NCI-H1417 (cell line): ENCODE results near the gene HSPA12A.
"Not testable (repeated sequence)": the region's sequence is repeated elsewhere in the genome, so short reads cannot be mapped to it uniquely, and the experiment has no call there.

ENCODE experiments used
- DNase-seq, 3 experiments: peaks; one replicate each; lab custom pipeline; 2025; lab: John Stamatoyannopoulos, UW

HSPA12A gene

GRCh38 chr10:116715839-116716377 lies 26.5 kb downstream of the HSPA12A start:
- DNase-seq, result no peak

GRCh38 chr10:116715341-116715740 lies 27.0 kb downstream of the HSPA12A start:
- no peak for DNase-seq

GRCh38 chr10:116713846-116714245 lies 28.5 kb downstream of the HSPA12A start:
- no peak for DNase-seq

GRCh38 chr10:116712989-116713543 lies 29.3 kb downstream of the HSPA12A start:
- peak in 1 of 3 experiments; percentile 13 for DNase-seq

DNA sequence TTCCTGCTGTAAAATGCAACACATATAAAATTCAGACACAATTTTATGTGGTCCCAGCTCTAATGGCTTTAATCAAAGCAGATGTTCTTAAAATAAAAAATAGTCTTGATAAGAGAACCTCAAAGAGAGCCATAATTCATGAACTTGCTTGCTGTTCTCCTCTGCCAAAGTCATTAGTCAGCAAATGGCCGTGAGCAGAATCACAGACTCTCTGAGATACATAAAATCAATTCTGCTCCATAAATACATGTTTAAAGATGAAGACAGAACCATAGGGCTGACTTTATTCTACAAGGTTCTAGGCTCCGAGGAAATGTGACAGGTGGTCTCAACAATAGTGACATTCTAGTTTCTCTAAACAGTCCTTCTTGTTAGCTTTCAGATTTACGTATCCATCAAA lies 29.8 kb downstream of the HSPA12A start:
- DNase-seq, result peak in 1 of 3 experiments; percentile 1

GRCh38 chr10:116711803-116712202 lies 30.6 kb downstream of the HSPA12A start:
- DNase-seq, result not testable (repeated sequence)

- peak in 2 of 3 experiments; percentile 36 to 80 for DNase-seq
Measured at GRCh38 chr10:116710076-116710475, 32.3 kb downstream of the HSPA12A start.

- DNase-seq, result no peak
Measured at GRCh38 chr10:116708877-116709276, 33.5 kb downstream of the HSPA12A start.

DNA sequence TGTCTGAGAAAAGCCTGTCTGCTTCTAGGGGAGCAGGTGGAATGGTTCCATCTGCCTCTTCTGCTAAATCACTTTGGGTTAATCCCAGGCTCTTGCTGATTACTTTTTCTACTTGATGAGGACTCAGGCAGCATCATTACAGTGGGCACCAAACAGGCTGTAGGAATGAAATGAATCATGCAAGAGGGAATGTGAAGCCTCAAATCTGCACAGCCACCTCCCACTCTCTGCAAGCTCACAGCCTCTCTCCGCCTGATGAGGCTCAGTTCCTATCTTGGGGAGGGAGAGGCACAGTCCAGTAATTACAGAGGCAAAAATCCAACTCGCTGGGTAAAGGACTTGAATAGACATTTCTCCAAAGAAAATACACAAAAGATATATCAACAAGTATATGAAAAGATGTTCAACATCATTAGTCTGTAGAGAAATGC lies 34.0 kb downstream of the HSPA12A start:
- no peak for DNase-seq

- DNase-seq, result no peak
Measured at GRCh38 chr10:116707981-116708380, 34.4 kb downstream of the HSPA12A start.

- no peak for DNase-seq
Measured at GRCh38 chr10:116706281-116706680, 36.1 kb downstream of the HSPA12A start.

GRCh38 chr10:116705498-116705897 lies 36.9 kb downstream of the HSPA12A start:
- no peak for DNase-seq

GRCh38 chr10:116704926-116705325 lies 37.4 kb downstream of the HSPA12A start:
- no peak for DNase-seq

GRCh38 chr10:116702165-116702564 lies 40.2 kb downstream of the HSPA12A start:
- no peak for DNase-seq

DNA sequence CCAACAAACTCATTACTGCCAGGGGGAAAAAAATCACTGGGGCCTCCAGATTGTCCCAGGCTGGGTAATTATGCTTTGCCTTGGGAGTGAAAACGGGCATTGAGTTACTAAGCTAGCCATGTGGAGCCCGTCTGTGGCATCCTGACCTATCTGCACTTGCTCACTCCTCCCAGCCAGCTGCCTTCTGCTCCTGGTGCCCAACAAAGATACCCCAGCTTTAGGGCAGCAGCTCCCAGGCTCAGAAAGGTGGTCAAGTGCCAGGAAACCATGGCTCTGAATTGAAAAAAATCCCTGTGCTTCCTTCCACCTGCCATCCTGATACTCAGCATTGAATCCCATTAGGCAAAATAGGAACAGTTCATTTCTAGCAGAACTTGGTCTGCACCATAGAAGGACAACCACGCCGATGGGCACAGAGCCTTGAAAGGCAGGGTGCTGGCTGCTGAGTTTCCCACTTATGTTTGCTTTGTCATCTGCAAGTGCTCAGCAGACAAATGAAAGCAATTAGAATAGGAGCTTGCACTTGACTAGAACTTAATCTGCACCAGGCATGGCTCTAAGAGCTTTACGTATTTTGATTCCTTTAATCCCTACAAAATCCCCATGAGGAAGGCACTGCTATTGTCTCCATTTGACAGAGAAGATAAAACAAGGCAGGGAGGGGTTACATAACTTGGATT lies 42.8 kb downstream of the HSPA12A start:
- peak in 2 of 3 experiments; percentile 1 to 3 for DNase-seq

DNA sequence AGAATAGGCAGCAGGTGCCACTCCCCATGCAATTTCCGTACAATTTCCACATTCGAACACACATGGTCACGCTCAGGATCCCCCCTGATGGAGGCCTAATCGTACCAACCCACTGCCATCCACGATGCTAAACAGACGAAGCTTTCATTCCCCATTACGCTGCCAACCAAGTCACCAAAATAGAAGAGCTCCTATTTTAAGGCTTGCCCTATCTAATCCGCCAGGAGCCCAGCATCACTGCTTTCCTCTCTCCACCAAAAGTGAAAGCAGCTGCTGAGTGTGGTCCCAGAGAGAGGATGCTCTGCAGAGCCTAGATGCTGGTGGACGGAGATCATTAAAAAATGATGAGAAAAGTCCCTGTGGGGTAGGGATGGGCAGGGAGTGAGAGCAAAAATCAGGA lies 43.3 kb downstream of the HSPA12A start:
- DNase-seq, result no peak

DNA sequence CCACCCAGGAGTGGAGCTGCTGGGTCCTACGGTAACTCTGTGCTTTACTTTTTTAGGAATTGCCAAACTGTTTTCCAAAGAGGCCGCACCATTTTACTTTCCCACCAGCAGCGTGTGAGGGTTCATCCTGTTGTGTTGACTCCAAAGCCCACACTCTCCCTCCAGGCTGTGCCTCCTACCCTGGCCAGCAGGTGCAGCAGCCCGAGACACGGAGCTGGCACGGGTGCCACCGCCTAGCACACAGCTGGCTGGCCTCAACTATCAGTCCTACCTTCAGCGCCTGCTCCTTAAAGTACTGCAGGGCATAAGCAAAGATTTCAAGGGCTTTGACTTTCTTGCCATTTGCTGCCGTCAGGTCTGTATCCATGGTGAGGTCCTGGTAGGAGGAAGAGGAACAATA lies 44.0 kb downstream of the HSPA12A start:
- no peak for DNase-seq

DNA sequence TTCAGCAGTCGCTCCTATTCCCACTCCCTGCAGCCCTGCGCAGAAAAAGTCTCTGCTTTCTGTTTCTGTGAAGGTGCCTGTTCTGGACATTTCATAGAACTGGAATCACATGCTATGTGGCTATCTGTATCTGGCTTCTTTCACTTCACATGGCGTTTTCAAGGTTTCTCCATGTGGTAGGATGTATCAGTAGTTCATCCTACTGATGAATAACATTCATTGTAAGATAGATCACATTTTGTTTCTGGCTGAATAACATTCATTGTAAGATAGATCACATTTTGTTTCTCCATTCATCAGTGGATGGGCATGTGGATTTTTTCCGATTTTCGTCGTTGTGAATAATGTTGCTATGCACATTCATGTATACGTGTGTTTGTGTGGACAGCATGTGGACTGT lies 44.5 kb downstream of the HSPA12A start:
- DNase-seq, result no peak

DNA sequence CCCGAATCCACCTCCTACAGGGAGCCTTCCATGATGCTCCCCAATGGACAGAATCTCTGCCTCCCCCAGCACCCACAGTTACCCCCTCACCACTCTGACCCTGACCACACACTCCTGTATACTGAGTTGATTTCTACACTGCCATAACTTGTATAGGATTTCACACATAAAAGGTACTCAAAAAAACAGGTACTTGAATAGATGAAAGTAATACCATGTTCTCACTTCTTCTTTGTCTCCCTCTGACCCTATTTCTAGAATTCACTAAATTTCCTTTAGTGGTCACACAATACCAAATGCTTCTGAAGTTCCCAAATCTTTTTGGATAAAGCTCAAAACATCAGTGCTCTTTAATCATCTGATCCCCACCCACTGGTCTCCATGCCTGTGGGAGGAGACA lies 45.4 kb downstream of the HSPA12A start:
- DNase-seq, result no peak

DNA sequence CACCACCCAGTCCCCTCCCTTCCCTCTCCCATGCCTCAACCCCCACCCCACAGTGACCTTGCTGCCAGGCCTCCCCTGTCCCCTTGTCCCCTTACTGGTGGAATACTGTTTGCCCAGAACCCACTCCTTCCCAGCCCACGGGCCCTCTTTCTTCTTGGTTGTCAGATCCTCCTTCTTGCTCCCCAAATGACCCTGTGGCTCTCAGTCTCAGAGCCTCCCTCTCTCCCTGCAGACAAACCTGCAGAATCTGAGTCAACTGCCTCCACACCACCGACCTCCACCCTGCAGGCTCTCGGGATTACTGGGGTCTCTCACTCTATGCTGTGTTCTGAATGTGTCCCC lies 47.5 kb downstream of the HSPA12A start:
- no peak for DNase-seq

- peak in 1 of 3 experiments; percentile 1 for DNase-seq
Measured at GRCh38 chr10:116694243-116694926, 48.0 kb downstream of the HSPA12A start.

GRCh38 chr10:116692225-116692624 lies 50.1 kb downstream of the HSPA12A start:
- no peak for DNase-seq

DNA sequence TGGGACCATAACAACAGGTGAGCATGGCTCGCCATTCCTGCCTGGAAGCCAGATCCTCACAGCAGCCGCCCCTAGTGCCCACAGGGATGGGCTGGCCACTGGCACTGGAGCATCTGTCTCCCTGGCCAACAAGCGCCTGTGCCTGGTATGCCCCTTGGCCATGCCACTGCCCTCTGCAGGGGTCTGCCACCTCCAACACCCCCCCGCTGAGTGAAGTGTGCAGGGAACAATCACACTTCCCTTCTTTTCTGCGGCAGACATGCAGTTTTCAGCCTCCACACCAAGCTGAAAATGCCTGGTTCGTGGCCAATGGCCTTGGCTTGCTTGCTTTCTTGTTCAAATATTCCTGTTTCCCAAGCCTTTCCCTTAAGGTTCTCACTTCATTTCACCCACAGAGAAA lies 50.7 kb downstream of the HSPA12A start:
- no peak for DNase-seq
